NCI-H510A (cell line): Measurements from ENCODE around the gene PSMD13.
"Not testable (repeated sequence)": the region's sequence is repeated elsewhere in the genome, so short reads cannot be mapped to it uniquely, and the experiment has no call there.

Experiments
- DNase-seq: peaks from one replicate; lab custom pipeline; 2025; lab: John Stamatoyannopoulos, UW

Gene PSMD13

GRCh38 chr11:272931-273198 lies 36.1 kb downstream of the PSMD13 start:
- no peak for DNase-seq

GRCh38 chr11:276219-276618 lies 39.4 kb downstream of the PSMD13 start:
- DNase-seq, result no peak

GRCh38 chr11:278001-278951 lies 41.5 kb downstream of the PSMD13 start, which contains the start of gene NLRP6:
NLRP6 (plus strand) TSS chr11:278407; CDS start chr11:278570, 163 bp downstream.
- DNase-seq, result no peak

GRCh38 chr11:279040-279965 lies 42.5 kb downstream of the PSMD13 start:
- DNase-seq, result no peak

GRCh38 chr11:279966-280705 lies 43.4 kb downstream of the PSMD13 start:
- DNase-seq, result no peak

- DNase-seq, result no peak
Observed at GRCh38 chr11:280706-281485, 44.1 kb downstream of the PSMD13 start.

- no peak for DNase-seq
Observed at GRCh38 chr11:281486-282161, 44.8 kb downstream of the PSMD13 start.

GRCh38 chr11:282171-282570 lies 45.4 kb downstream of the PSMD13 start:
- no peak for DNase-seq

GRCh38 chr11:282630-283360 lies 46.0 kb downstream of the PSMD13 start:
- no peak for DNase-seq

GRCh38 chr11:283405-284104 lies 46.8 kb downstream of the PSMD13 start:
- DNase-seq, result peak; percentile 46

- no peak for DNase-seq
Observed at GRCh38 chr11:284105-285020, 47.6 kb downstream of the PSMD13 start.

GRCh38 chr11:285021-285893 lies 48.5 kb downstream of the PSMD13 start:
- no peak for DNase-seq

- DNase-seq, result no peak
Observed at GRCh38 chr11:285894-286220, 49.1 kb downstream of the PSMD13 start.

GRCh38 chr11:286977-287820 lies 50.4 kb downstream of the PSMD13 start:
- not testable (repeated sequence) for DNase-seq

GRCh38 chr11:287821-288477 lies 51.2 kb downstream of the PSMD13 start:
- no peak for DNase-seq
